NCI-H510A treated with DMSO at 0.1 percent for 48 hours (cell line): ENCODE measurements around the gene USP5.

ENCODE experiments used
- DNase-seq: peaks from one replicate; lab custom pipeline; 2025; lab: John Stamatoyannopoulos, UW

Gene USP5

DNA sequence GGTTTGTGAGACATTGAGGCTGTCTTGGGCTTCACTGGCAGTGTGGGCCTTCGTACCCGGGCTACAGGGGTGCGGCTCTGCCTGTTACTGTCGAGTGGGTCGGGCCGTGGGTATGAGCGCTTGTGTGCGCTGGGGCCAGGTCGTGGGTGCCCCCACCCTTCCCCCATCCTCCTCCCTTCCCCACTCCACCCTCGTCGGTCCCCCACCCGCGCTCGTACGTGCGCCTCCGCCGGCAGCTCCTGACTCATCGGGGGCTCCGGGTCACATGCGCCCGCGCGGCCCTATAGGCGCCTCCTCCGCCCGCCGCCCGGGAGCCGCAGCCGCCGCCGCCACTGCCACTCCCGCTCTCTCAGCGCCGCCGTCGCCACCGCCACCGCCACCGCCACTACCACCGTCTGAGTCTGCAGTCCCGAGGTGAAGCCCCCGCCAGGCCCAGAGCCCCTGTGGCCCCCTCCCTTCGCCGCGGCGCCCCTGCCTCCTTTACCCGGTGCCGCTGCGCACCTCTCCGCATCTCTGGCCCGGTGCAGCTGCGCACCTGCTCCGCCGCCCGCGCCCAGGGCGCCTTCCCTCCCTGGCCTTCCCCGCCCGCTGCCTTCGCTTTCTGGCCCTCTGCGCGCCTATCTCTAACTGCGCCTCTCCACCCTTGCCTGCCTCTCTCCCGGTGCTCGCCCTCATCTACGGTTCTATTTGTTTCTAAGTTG lies 62.4 kb downstream of the USP5 start, which contains the start of gene ENO2:
TSS of gene ENO2 (plus strand) at position 335 of the 701 bp plus-strand sequence. CDS start 1,253 bp downstream, outside the sequence.
- peak; percentile 30 for DNase-seq

DNA sequence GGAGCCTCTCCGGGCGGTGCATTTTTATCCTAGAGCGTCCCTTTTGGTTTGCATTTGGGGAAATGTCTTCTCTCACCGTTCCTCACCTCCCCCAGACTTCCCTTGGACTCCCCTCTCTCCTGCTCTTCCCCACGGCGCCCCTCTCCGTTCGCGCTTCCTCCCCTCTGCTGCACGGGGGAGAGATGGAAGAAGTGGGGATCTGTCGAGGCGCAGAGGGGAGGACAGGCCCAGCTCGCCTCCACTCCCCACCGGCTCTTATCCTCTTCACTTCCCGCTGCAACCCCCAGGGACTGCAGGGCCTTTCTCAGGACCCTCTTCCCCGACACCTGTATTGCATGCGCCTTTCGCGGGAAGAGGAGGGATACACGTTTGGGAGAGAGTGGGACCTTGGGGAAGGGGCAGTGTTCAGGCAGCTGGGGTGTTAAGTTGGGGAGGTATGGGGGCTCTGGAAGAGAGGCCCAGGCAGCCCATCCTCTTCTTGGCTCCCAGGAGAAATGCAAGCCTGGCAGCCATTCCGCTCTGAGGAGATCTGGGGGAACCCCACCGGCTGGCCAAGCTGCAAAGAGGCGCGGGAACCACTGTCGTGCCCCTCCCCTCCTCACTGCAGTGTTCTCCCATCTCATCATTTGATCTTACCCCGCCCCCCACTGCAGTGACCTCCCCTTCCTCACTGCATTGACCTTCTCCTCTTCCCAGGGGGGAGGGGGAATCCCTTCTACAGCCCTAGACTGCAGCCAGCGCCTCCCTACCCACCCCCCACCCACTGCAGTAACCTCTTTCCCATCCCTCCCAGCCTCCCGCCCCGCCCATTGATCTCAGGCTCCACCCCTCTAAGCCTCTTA lies 63.2 kb downstream of the USP5 start:
- DNase-seq, result no peak

DNA sequence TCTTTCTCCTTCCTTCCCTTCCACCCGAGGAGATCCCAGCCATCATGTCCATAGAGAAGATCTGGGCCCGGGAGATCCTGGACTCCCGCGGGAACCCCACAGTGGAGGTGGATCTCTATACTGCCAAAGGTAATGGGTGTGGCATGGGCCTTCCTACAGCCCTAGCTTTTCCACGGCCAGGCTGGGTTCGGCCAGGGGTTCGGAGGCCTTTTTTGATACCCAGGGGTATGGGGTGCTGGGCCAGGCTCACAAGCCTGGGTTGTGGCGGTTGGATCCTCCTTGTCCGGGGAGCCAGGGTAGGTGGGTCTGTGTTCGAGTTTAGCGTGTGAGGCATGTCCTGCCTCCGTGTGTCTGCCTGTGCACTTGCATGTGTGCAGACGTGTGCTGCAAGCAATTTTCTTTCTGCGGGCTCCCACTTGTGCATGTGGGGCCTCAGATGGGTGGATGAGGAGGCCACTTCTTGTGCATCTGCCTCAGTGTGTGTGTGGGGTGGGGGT lies 63.9 kb downstream of the USP5 start:
- DNase-seq, result no peak
